Hematopoietic multipotent progenitor cell treated with erythropoietin and hydrocortisone succinate and interleukin-3 and kit ligand, for 6 days (in vitro differentiated cells): ENCODE results near the gene FRMD1.

ENCODE experiments used
- DNase-seq: peaks from one replicate; pipeline ENCODE4 v3.0.0-alpha.2; 2015

FRMD1 gene

DNA sequence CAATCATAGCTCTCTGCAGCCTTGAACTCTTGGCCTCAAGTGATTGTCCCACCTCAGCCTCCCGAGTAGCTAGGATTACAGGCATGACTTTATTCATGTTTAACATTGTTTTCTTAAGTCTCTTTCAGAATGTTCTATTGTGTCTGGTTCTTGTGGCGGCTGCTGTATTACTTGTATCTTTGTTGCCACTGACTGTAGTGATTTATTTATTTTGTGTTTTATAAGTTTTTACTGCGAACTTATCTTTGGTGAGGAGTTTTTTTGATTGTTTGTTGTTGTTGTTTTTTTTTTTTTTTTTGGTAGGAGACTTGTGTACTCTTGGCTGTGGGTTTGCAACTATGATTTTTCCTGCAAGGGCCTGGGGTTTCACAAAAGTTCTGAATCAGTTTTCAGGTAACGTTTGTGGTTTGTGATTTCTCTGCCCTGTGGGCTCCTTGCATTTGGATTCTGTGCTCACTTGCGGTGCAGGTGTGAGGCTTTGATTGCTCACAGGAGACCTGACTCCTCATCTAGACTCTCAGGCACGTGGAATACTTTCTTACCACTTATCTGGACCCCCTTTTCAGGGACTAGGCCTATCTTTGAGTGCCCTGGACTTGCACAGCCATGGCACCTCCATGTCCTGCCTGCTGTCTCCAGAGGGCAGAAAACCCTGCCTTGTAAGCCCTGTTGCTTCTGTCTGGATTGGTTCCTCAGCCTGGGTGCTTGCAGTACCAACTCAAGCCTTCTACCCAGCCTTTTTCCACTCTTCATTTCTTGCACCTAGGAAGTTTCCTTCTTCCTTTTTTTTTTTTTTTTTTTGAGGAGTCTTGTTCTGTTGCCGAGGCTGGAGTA is 56.3 kb downstream of the FRMD1 start:
- no peak for DNase-seq

DNA sequence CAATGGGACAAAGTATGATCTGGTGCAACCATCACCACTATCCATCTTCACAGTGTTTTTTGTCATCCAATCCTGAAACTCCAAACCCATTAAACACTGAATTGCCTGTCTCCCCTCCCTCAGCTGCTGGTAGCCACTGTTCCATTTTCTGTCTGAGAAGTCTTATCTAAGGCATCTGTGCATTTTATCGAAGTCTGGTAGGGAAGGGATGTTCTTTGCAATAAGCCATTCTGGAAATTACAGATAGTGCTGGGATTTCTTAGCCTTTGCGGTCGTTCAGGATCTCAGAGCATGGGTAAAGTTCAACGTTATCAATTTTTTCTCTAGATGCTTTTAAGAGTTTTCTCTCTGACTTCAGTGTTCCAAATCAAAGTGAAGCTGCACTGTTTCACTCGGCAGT is 57.4 kb downstream of the FRMD1 start:
- no peak for DNase-seq

DNA sequence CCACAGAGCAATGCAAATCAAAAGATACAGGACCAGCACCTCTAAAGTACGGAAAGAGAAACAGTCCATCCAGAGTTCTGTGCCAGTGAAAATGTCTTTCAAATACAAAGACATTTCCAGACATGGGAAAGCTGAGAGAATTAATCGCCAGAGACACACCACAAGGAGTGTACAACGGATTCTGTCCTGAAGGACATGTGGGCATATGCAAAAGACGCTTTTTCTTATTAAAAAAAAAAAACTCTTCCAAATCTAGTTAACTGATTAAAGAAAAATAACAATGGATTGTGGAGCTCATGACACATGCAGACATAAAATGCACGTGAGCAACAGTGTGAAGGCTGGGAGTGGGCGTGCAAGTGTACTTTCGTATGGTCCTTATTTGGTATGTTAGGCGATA is 58.8 kb downstream of the FRMD1 start:
- no peak for DNase-seq

DNA sequence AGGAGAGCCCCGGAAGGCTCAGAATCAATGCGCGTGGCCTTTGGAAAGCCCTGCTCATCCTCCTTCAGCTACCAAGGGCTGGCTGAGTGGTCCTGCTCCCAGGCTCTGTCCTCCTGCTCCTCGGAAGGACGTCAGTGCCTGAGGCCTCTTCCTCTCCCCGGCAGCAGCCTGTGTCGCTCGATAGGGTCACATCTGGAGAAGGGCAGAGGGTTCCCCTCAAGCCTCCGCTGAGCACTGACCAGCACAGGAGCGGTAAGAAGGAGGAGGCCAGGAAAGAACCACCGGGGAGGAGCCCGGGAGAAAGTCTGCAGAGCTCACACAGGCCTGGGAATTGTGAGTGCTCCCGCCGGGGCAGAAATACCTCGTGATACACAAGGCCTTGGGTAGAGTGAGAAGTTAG is 60.3 kb downstream of the FRMD1 start:
- no peak for DNase-seq

DNA sequence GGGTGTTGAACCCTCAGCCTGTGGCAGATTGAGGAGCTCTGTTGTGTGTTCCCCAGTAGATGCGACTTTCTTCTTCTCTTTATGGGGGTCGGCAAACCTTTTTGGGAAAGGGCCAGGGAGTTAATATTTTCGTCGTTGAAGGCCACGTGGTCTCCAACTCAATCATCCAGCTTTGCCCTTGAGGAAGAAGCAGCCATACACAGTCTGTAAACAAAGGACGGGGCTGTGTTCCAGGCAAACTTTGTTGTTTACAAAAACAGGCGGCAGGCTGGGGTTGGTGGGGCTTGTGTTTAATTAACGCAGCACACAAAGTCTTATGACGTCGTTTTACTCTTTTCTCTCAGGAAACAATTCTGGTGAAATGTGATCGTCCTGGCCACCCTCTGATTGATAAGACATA is 61.4 kb downstream of the FRMD1 start:
- no peak for DNase-seq

DNA sequence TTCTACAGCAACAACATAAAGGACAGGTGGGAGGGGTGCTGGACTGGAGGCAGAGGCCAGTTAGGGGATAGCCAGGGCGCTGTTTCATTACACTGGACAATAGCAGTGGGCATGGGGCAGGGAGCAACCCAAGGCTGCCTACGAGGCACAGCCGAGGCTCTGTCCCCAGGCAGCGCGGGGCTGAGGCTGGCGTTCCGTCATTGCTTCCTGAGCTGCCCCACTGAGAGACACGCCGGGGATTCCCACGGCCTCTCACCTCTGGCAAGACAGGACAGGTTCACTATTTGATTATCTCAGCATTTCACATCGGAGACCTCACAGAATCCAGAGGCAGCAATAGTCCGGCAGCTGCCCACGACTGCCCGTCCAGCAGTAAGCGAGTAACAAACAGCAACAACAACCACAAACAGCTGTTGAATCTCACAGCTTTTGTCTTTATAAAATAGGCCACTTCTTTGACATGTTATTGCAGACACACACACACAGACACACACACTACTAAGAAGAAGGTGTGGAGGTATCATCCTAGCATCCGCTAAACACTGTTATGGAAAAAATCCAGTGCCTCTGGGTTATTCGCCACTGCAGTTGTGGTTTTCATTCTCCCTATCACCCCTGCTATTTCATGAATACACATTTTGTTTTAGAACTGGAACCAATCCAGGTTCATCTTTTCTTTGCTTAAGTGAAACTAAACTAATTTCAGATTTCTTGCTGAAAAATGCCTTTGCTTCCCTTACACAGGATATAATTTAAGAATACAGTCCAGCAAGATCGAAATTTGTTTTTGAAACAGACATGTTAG is 62.1 kb downstream of the FRMD1 start:
- no peak for DNase-seq

DNA sequence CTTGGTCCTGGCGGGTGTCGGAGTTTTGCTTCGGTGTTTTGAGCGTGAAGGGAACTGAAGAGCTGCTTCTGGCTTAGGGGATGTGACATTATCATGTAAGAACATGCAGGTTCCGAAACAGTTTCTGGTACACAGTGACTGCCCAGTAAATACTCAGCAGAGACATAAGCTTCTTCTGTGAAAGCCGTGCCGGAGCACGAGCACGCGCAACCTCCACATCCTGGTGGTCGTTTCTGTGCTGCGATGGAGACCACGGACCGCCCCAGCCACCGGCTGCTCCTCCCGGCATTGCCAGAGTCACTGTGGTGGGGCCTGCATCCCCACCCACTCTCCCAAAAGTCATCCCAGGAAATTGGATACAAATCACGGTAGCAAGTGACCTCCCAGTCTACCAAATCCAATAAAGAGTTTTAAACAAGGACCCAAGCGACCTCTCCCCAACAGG is 62.8 kb downstream of the FRMD1 start:
- no peak for DNase-seq

DNA sequence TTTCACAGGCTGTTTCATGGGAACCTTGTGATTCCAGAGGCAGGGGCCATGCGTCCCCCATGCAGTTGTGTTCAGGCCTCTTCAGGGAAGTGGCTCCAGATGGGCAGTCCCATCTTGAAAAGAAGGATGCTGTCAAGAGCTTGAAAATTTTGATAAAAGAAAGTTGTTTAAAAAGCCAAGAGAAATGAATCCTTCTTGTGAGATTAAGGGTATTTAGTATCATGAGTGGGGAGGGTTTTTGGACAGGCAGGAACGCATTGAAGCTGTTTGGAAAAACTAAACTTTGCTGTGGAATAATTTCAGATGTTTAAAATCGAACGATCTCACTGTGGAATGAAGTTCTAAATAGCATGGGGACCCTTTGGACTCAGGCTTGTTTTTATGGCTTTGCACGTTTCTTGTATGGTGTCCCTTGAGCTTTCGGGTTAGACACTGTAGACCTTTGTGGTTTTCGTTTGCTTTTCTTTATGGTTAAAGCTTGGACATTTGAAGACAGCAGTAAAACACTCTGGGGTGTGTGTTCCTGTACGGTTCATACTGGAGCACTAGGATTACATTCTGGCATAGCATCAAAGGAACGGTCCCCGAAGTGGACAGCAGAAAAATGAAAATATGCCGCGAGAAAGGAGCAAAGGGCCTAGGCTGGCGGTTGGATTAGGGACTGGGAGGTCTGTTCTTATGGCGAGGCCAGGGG is 63.4 kb downstream of the FRMD1 start:
- no peak for DNase-seq

DNA sequence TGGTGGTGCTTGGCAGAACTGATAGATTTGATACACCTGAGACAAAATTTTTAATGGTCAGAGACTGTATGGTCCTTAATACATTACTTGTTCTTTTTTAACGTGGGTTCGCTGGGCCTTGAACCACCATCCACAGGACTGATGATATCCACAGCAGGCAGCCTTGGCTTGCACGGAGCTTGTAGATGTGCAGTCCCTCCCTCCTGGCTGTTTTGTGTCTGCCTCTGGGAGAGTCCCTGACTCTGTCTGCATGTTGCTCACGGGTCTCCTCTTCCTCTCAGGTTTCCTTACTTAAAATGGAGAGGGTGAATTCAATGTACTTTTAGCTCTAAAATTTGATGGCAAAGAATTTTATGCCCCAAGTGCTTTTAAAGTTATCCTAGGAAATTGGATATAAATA is 64.0 kb downstream of the FRMD1 start:
- no peak for DNase-seq

DNA sequence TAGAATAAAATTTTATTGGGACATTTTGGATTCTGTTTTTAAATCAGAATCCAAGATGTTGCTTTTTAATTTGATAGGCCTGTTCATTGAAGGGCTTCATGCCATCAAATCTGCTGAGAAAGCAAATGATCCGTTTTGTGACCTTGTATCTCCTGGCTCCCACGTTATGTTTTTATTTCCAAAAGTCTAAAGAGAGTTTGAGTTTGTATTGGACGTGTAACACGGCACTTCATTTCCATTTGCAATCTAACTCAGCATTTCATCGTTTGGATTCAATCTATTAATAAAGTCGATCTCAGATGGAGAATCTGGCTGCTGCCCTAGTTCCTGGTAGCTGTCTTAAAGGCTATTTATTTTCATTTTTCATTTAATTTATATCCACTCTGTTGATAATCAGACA is 64.6 kb downstream of the FRMD1 start:
- no peak for DNase-seq

DNA sequence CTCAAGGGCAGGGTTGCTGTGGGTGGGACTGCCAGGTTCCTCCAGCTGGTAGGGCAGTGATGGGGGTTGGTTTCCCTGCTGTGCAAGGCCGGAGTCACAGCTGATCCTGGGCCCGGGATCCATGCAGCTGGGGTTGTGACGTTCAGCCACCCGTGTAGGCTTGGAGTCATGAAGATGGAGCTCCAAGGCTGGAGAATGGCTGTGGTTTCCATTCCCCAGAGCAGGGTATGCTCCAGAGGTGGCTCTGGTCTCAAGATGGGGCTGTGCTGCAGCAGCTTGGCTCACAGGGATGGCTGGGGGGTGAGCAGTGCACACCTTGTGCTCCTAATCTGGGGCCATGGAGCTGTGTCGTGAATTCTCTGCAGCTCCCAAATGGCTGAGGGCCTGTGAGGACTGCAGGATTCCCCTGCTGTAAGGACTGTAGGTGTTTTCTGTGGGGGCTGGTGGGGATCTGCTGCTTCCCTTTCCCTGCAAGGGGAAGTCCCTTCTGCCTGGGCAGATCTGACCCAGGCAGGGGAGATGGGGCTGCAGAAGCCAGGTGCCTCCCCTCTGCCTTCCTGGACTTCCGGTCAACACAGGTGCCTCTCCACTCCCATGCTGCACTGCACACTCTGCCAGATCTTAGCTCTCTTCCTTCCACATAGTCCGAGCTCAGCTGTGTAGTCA is 65.6 kb downstream of the FRMD1 start:
- no peak for DNase-seq

DNA sequence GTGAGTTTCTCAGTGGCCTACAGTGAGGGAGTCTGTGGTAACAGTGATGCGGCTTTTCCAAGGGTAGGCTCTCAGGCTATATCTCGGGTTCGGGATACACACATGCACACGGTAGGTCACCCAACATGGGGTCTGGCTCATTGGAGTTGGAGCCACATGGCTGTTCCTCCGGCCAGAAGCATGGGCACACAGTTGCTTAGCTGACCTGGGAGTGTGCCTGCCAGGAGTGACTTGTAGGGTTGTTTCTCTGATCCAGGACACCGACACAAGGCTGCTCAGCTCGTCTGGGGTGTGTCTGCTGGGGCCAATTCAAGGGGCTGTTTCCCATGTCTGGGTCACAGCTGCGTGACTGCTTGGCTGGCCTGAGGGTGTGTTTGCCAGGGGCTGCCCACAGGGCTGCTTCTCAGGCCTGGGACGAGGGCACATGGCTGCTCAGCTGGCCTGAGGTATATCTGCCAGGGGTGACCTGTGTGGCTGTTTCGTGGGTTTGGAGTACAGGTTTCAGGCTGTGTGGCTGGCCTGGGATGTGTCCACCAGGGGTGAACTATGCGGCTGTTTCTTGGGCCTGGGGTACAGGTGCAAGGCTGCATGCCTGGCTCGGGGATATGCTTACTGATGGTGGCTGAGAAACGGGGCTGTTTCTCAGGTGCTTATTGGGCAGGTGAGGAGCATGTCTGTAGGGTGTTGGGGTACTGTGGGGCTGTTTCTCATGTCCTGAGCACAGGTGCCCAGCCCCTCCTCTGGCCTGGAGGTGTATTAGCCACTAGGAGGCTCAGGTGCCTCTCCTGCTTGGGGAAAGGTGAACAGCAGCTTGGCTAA is 66.4 kb downstream of the FRMD1 start:
- DNase-seq: no peak

DNA sequence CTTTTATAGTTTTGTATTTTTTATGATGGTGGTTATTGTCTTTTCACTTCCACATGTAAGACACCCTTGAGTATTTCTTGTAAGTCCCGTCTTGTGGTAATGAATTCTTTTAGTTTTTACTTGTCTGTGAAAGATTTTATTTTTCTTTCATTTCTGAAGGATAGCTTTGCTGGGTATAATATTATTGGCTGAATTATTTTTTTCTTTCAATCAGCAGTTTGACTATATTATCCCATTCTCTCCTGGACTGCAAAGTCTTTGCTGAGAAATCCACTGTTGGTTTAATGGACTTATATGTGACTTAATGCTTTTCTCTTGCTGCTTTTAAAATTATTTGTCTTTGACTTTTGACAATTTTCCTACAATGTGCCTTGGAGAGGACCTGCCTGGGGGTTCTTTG is 67.7 kb downstream of the FRMD1 start:
- DNase-seq: no peak

DNA sequence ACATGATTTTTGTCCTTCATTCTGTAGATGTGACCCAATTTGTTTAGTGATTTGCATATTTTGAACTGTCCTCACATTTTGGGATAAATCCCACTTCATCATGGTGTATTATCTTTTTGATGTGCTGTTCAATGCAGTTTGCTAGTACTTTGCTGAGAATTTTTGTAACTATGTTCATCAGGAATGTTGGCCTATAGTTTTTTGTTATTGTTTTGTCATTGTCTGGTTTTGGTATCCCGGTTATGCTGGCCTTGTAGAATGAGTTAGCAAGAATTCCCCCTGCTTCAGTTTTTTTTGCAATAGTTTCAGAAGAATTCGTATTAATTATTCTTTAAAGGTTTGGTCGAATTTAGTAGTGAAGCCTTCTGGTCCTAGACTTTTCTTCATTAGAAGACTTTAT is 69.7 kb downstream of the FRMD1 start:
- no peak for DNase-seq

DNA sequence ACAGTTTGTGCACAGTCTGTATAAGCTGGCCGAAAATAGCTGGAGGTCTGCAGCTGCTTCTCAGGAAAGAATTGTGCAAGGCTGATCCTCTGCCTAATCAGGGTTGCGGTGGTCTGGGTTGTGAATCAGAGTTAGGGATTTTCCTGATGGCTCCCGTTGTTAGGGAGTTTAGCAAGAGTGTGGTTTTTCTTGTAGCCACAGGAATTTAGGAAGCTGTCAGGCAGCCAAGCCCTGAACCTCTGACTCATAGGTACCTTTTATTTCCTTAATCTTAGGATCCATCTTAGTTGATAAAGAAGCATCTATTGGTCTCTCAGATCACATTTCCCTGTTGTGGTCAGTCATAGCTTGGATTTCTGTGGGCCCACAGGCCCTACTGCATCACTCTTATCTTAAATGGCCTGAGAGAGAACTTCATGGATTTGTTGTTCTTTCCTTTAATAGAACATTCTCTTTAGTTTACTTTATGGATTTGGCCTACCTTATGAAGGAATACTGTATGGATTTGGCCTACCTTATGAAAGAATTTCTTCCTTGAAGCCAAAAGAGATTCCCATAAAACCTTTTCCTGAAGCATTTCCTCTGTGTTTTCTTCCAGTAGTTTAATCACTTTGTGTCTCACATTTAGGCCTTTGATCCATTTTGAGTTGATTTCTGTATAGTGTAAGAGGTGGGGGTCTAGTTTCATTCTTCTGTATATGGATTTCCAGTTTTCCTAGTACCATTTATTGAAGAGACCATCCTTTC is 71.2 kb downstream of the FRMD1 start:
- peak; percentile 1 for DNase-seq

DNA sequence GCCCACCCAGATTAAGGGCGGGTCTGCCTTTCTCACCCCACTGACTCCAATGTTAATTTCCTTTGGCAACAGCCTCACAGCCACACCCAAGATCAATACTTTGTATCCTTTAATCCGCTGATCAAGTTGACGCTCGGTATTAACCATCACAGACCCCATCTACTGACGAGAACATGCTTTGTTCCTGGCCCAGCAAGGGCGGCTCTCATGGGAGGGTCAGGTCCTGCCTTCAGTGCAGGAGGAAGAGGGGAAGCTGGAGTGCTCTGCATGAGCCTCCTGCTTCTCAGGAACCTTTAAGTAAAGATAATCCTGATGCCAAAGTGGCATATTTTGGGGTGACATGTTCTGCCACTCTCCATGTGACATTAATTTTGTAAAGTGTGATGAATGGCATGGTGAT is 73.2 kb downstream of the FRMD1 start:
- DNase-seq: no peak

DNA sequence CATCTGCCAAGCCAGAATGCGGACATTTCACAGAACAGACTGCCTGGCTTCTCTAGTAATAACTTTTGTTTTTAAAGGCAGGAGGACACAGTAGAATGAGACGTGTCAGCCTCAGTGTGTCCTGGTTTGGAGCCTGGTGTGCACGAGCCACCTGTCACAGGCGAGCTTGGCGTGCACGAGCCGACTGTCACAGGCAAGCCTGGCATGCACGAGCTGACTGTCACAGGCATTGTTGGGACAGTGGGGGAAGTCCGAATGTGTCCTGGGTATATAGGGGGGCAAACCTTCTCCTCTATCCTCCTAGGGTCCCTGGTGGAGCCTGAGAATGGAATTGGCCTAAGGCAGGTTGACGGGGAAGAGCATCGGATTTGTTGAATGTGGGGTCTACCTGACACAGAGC is 74.1 kb downstream of the FRMD1 start:
- no peak for DNase-seq

DNA sequence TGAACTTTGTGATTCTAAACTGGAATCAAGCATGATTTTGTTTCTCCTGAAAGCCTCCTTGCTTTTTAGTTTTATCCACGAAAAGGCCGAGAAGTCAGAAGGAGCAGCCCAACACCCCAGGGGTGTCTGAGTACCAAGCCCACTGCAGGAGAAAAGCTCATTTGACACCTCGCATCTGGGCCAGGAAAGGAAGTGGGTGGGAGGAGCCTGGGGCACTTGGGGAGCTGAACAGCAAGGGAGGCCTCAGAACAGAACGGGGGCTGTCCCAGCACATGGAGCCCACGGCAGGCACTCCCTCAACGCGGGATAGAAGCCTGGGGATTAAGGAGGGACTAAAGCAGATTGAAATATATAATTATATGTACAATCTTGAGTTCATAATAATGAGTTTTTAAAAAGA is 75.0 kb downstream of the FRMD1 start:
- DNase-seq: no peak
